ENCODE results near the gene RTF2. TPM values are rescaled to one million over a fixed set of nuclear protein-coding genes. Genes with fewer than 3 reads are reported as not detected.
"Not testable (repeated sequence)": the region's sequence is repeated elsewhere in the genome, so short reads cannot be mapped to it uniquely, and the experiment has no call there.

Gene RTF2
- total RNA-seq, 1 donor from 2014 or later = 71.2 TPM

GRCh38 chr20:56518126-56518525 lies 49.7 kb downstream of the RTF2 start:
- H3K36me3 Mint-ChIP-seq = peaks cover 38% of the 10 kb centered on the region

GRCh38 chr20:56518721-56519398 lies 50.4 kb downstream of the RTF2 start:
- no peak overlapping the region for H3K27ac Mint-ChIP-seq
- no peaks in the 10 kb centered on the region for H3K27me3 Mint-ChIP-seq
- peaks cover 38% of the 10 kb centered on the region for H3K36me3 Mint-ChIP-seq
- peaks cover 5% of the 10 kb centered on the region for H3K4me1 Mint-ChIP-seq (ENCODE audit: unreplicated experiment)
- DNase-seq (ENCODE audit: extremely low spot score, unreplicated experiment) = no peak
- no peak for TF ChIP-seq CTCF (conservative IDR thresholded peaks at IDR 0.05)
- H3K9me3 Mint-ChIP-seq = peaks cover 12% of the 10 kb centered on the region
- H3K4me3 Mint-ChIP-seq = no peak overlapping the region

More at GRCh38 chr20:56518126-56518525, 49.7 kb downstream of the RTF2 start:
- DNase-seq (ENCODE audit: extremely low spot score, unreplicated experiment) = no peak
- H3K27me3 Mint-ChIP-seq = no peaks in the 10 kb centered on the region
- no peak overlapping the region for H3K27ac Mint-ChIP-seq
- no peak overlapping the region for H3K4me3 Mint-ChIP-seq
- no peak for TF ChIP-seq CTCF (conservative IDR thresholded peaks at IDR 0.05)
- peaks cover 12% of the 10 kb centered on the region for H3K9me3 Mint-ChIP-seq
- peaks cover 5% of the 10 kb centered on the region for H3K4me1 Mint-ChIP-seq (ENCODE audit: unreplicated experiment)

GRCh38 chr20:56519551-56519950 lies 51.1 kb downstream of the RTF2 start:
- Mint-ChIP-seq H3K36me3 (peaks cover 38% of the 10 kb centered on the region), H3K27me3 (no peaks in the 10 kb centered on the region), H3K27ac (no peak overlapping the region), H3K4me1 (ENCODE audit: unreplicated experiment) (peaks cover 5% of the 10 kb centered on the region), H3K9me3 (peaks cover 12% of the 10 kb centered on the region), H3K4me3 (no peak overlapping the region)
- no peak for DNase-seq (ENCODE audit: extremely low spot score, unreplicated experiment)
- no peak for TF ChIP-seq CTCF (conservative IDR thresholded peaks at IDR 0.05)

GRCh38 chr20:56520180-56520579 lies 51.8 kb downstream of the RTF2 start:
- Mint-ChIP-seq H3K9me3 (peaks cover 12% of the 10 kb centered on the region), H3K27me3 (peaks cover 2% of the 10 kb centered on the region), H3K4me1 (ENCODE audit: unreplicated experiment) (peaks cover 5% of the 10 kb centered on the region), H3K4me3 (no peak overlapping the region), H3K27ac (no peak overlapping the region), H3K36me3 (peaks cover 38% of the 10 kb centered on the region)
- no peak for DNase-seq (ENCODE audit: extremely low spot score, unreplicated experiment)
- TF ChIP-seq CTCF (conservative IDR thresholded peaks at IDR 0.05) = no peak

GRCh38 chr20:56520746-56521354 lies 52.4 kb downstream of the RTF2 start:
- H3K4me3 Mint-ChIP-seq; DNase-seq (ENCODE audit: extremely low spot score, unreplicated experiment); H3K27ac Mint-ChIP-seq; H3K27me3 Mint-ChIP-seq; H3K4me1 Mint-ChIP-seq (ENCODE audit: unreplicated experiment): not testable (repeated sequence)
- peaks cover 38% of the 10 kb centered on the region for H3K36me3 Mint-ChIP-seq
- peaks cover 12% of the 10 kb centered on the region for H3K9me3 Mint-ChIP-seq

- no peak for DNase-seq (ENCODE audit: extremely low spot score, unreplicated experiment)
- peaks cover 3% of the 10 kb centered on the region for H3K27me3 Mint-ChIP-seq
- no peak overlapping the region for H3K27ac Mint-ChIP-seq
- peaks cover 34% of the 10 kb centered on the region for H3K36me3 Mint-ChIP-seq
- no peak for TF ChIP-seq CTCF (conservative IDR thresholded peaks at IDR 0.05)
- H3K4me1 Mint-ChIP-seq (ENCODE audit: unreplicated experiment) = no peaks in the 10 kb centered on the region
- no peak overlapping the region for H3K4me3 Mint-ChIP-seq
- H3K9me3 Mint-ChIP-seq = peaks cover 12% of the 10 kb centered on the region
These were observed 53.9 kb downstream of the RTF2 start for GRCh38 chr20:56522311-56522710.

GRCh38 chr20:56524444-56524843 lies 56.0 kb downstream of the RTF2 start, which contains the start of gene FAM209A:
FAM209A (plus strand) TSS chr20:56524744; CDS start chr20:56524809, 65 bp downstream.
- not testable (repeated sequence) for H3K27me3 Mint-ChIP-seq; H3K4me3 Mint-ChIP-seq; H3K4me1 Mint-ChIP-seq (ENCODE audit: unreplicated experiment); H3K27ac Mint-ChIP-seq; DNase-seq (ENCODE audit: extremely low spot score, unreplicated experiment)
- peaks cover 12% of the 10 kb centered on the region for H3K9me3 Mint-ChIP-seq
- peaks cover 16% of the 10 kb centered on the region for H3K36me3 Mint-ChIP-seq

Data from type B pancreatic cell (in vitro differentiated cells).